Mammary epithelial cell (primary cell): ENCODE results near the gene RUNX1.

Experiments used
- CTCF ChIP-seq, 2 donors: IDR thresholded peaks in 1 of 2; conservative IDR thresholded peaks in 1 of 2; 2 replicates each; pipeline ENCODE4 v1.5.1; 2011 to 2012; ENCODE audit warnings: inconsistent platforms in 2 of 2, low read length in 2 of 2, mild to moderate bottlenecking in 2 of 2, control low read depth in 1 of 2, low read depth in 1 of 2; ENCODE audit not compliant: insufficient read depth in 1 of 2; ENCODE audit errors: extremely low read depth in 1 of 2
- EZH2 ChIP-seq: IDR thresholded peaks from 2 replicates; pipeline ENCODE4 v1.6.1; 2012; ENCODE audit warnings: low read length, inconsistent platforms, borderline replicate concordance

GRCh38 chr21:34801519-34802132 is 247.5 kb downstream of the RUNX1 start:
- TF ChIP-seq CTCF (conservative IDR thresholded peaks at IDR 0.05 in 1 of 2, IDR thresholded peaks at IDR 0.05 in 1 of 2; ENCODE audit: extremely low read depth in 1 of 2, insufficient read depth in 1 of 2, low read depth in 1 of 2, low read length in 2 of 2) (peak in 1 of 2 donors; percentile 34), EZH2 (no peak)
